ENCODE measurements around the gene ZNF33B.

DNA sequence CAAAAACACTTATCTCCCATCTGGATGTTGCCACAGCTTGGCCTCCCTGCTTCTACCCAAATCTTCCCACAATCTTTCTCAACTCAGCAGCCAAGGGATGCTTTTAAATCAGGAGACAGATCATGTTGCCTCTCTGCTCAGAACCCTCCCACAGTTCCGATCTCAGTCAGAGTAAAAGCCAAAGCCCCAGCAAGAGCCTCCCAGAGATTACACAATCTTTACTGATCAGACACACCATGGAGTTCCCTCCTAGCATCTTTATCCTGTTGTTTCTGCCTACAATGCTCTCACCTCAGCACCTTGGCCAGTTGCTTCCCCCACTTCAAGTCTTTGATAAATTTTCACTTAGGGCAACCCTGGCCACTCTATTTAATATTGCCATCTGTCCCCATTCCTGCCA, 41.9 kb upstream of the ZNF33B start:
- TF ChIP-seq, protein P1, sequence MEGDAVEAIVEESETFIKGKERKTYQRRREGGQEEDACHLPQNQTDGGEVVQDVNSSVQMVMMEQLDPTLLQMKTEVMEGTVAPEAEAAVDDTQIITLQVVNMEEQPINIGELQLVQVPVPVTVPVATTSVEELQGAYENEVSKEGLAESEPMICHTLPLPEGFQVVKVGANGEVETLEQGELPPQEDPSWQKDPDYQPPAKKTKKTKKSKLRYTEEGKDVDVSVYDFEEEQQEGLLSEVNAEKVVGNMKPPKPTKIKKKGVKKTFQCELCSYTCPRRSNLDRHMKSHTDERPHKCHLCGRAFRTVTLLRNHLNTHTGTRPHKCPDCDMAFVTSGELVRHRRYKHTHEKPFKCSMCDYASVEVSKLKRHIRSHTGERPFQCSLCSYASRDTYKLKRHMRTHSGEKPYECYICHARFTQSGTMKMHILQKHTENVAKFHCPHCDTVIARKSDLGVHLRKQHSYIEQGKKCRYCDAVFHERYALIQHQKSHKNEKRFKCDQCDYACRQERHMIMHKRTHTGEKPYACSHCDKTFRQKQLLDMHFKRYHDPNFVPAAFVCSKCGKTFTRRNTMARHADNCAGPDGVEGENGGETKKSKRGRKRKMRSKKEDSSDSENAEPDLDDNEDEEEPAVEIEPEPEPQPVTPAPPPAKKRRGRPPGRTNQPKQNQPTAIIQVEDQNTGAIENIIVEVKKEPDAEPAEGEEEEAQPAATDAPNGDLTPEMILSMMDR (IDR thresholded peaks at IDR 0.05; ENCODE audit: low read depth, low read length), result no peak
- TF ChIP-seq EZH2phosphoT487 (IDR thresholded peaks at IDR 0.05; ENCODE audit: low read depth), result no peak

All from OCI-LY3 (cell line).